Ascending aorta (tissue), 2 donors: Measurements from ENCODE around the gene ARHGAP42. TPM values are rescaled to one million over a fixed set of nuclear protein-coding genes. Genes with fewer than 3 reads are reported as not detected.

Experiments used
- DNase-seq, 2 donors: peaks; one replicate each; pipeline ENCODE4 v3.0.0-alpha.2; 2019; ENCODE audit warnings: low spot score in 2 of 2
- H3K27ac ChIP-seq, 2 donors: fragments of 200-600 bp; sonication (generic); one replicate each; pipeline ENCODE4 v1.5.1; 2016 to 2017; ENCODE audit warnings: mild to moderate bottlenecking in 1 of 2
- H3K27me3 ChIP-seq: fragments of 200-600 bp; sonication (generic); one replicate; pipeline ENCODE4 v1.5.1; 2017
- H3K36me3 ChIP-seq, 2 donors: fragments of 200-600 bp; sonication (generic); one replicate each; pipeline ENCODE4 v1.5.1; 2016
- H3K4me1 ChIP-seq, 2 donors: fragments of 200-600 bp; sonication (generic); one replicate each; pipeline ENCODE4 v1.5.1; 2016 to 2017; ENCODE audit warnings: mild to moderate bottlenecking in 1 of 2
- H3K4me3 ChIP-seq, 2 donors: fragments of 200-600 bp; sonication (generic); one replicate each; pipeline ENCODE4 v1.5.1; 2016 to 2017; ENCODE audit warnings: mild to moderate bottlenecking in 1 of 2
- H3K9me3 ChIP-seq, 2 donors: fragments of 200-600 bp; sonication (generic); one replicate each; pipeline ENCODE4 v1.5.1; 2016
- intact Hi-C: fragments of 100-400 bp; cut with DNase I; formaldehyde crosslinking; loops from one replicate; pipeline ENCODE4 v1.15.1; 2023
- total RNA-seq: library from RNA; depleted of rRNA; stranded (reverse); fragments of >200 nt; gene quantifications from one replicate; pipeline ENCODE4 v1.1.0, GENCODE V29; 2016
- TF ChIP-seq, protein P1 (sequence below), 3 experiments: fragments of 200-600 bp in 2 of 3; fragments of 450-650 bp in 1 of 3; sonication (generic) in 2 of 3; IDR thresholded peaks; one replicate each; pipeline ENCODE4 v1.5.1; 2016 to 2019; ENCODE audit warnings: antibody characterized with exemption in 3 of 3, mild to moderate bottlenecking in 1 of 3, moderate library complexity in 1 of 3

ARHGAP42 gene
- total RNA-seq, 1 donor from 2014 or later, result 4.7 TPM

DNA sequence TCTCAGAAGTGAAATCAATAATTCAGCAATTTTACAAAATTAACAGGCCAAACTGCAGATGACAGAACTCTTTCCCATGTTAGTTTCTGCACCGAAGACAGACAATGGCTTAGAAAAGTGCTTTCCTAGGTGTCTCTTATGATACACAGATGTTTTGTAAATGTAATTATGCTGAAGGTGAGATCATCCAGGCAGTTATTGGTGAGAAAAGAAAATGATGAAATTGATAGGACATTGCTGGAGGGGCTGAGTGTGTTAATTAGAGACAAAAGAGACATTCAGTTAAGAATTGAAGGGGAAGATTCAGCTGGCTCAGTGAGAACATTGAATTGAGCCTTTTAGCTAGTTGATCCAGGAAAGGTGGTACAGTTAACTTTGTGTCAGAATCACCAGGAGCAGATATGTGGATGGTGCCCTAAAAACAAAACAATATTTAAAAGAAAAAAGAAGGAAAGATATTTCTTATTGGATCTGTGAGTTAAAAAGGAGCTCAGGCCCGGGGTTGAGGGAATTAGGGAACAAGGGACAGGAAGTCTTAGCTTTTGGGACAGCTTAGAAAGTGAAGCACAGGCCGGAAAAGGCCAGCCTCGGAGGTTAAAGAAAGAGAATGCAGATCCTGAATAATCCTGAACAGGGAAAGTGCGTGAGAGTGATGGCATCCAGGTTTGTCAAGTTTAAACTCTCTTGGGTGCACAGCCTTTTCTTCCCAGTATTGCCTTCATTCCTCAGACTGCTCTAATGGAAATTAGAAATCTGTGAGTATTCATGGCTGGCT is 16.9 kb downstream of the ARHGAP42 start:
- H3K4me1 ChIP-seq, result no peaks in the 10 kb centered on the region
- no peak overlapping the region for H3K4me3 ChIP-seq
- H3K9me3 ChIP-seq, result no peaks in the 10 kb centered on the region
- no peaks in the 10 kb centered on the region for H3K27me3 ChIP-seq
- no peak for DNase-seq
- no peak overlapping the region for H3K27ac ChIP-seq
- intact Hi-C loops, result no loop called here
- no peaks in the 10 kb centered on the region for H3K36me3 ChIP-seq
- TF ChIP-seq, protein P1, sequence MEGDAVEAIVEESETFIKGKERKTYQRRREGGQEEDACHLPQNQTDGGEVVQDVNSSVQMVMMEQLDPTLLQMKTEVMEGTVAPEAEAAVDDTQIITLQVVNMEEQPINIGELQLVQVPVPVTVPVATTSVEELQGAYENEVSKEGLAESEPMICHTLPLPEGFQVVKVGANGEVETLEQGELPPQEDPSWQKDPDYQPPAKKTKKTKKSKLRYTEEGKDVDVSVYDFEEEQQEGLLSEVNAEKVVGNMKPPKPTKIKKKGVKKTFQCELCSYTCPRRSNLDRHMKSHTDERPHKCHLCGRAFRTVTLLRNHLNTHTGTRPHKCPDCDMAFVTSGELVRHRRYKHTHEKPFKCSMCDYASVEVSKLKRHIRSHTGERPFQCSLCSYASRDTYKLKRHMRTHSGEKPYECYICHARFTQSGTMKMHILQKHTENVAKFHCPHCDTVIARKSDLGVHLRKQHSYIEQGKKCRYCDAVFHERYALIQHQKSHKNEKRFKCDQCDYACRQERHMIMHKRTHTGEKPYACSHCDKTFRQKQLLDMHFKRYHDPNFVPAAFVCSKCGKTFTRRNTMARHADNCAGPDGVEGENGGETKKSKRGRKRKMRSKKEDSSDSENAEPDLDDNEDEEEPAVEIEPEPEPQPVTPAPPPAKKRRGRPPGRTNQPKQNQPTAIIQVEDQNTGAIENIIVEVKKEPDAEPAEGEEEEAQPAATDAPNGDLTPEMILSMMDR (IDR thresholded peaks at IDR 0.05), result no peak

DNA sequence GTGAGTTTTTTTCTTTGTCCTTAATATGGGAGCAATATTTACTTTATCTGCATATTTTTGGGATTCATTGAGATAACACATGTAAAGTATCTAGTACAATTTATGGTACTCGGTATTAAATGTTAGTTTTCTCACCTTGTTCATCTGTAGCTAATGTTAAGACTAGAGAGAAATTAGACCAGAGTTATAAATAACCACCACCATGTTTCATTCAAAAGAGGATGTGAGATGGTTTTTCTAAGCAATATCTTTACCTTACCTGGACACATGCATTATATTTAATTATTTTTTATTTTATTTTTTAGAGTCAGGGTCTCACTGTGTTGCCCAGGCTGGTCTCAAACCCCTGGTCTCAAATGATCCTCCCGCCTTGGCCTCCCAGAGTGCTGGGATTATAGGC is 18.4 kb downstream of the ARHGAP42 start:
- intact Hi-C loops, result no loop called here
- Histone ChIP-seq H3K27me3 (no peaks in the 10 kb centered on the region), H3K27ac (no peak overlapping the region), H3K4me1 (no peaks in the 10 kb centered on the region), H3K36me3 (no peaks in the 10 kb centered on the region), H3K9me3 (no peaks in the 10 kb centered on the region), H3K4me3 (no peak overlapping the region)
- TF ChIP-seq, protein P1 (IDR thresholded peaks at IDR 0.05), result no peak
- no peak for DNase-seq

- no peak for DNase-seq
- TF ChIP-seq, protein P1 (IDR thresholded peaks at IDR 0.05), result no peak
- Histone ChIP-seq H3K27me3 (no peaks in the 10 kb centered on the region), H3K36me3 (no peaks in the 10 kb centered on the region), H3K27ac (no peak overlapping the region), H3K4me1 (no peaks in the 10 kb centered on the region), H3K9me3 (no peaks in the 10 kb centered on the region), H3K4me3 (no peak overlapping the region)
- intact Hi-C loops, result no loop called here
These were observed 19.1 kb downstream of the ARHGAP42 start for GRCh38 chr11:100706179-100706578.

GRCh38 chr11:100709233-100709957 is 22.3 kb downstream of the ARHGAP42 start:
- Histone ChIP-seq H3K27me3 (no peaks in the 10 kb centered on the region), H3K4me3 (no peak overlapping the region), H3K4me1 (no peaks in the 10 kb centered on the region), H3K9me3 (no peaks in the 10 kb centered on the region), H3K36me3 (no peaks in the 10 kb centered on the region), H3K27ac (no peak overlapping the region)
- intact Hi-C loops, result no loop called here
- TF ChIP-seq, protein P1 (IDR thresholded peaks at IDR 0.05), result no peak
- DNase-seq, result no peak

GRCh38 chr11:100711984-100712383 is 24.9 kb downstream of the ARHGAP42 start:
- no peak for DNase-seq
- no peaks in the 10 kb centered on the region for H3K9me3 ChIP-seq
- intact Hi-C loops, result no loop called here

More at GRCh38 chr11:100711984-100712383, 24.9 kb downstream of the ARHGAP42 start:
- Histone ChIP-seq H3K27me3 (no peaks in the 10 kb centered on the region), H3K4me1 (no peaks in the 10 kb centered on the region), H3K4me3 (no peak overlapping the region), H3K27ac (no peak overlapping the region), H3K36me3 (no peaks in the 10 kb centered on the region)
- TF ChIP-seq, protein P1 (IDR thresholded peaks at IDR 0.05), result no peak
